ENCODE results near the gene RPS6KC1. TPM values are rescaled to one million over a fixed set of nuclear protein-coding genes. Genes with fewer than 3 reads are reported as not detected.

The RPS6KC1 gene
- total and polyA plus RNA-seq, 2 donors (not counting 3 experiments of a cell fraction or from before 2014, with no cell fraction given) = 5.1 to 18.6 TPM

DNA sequence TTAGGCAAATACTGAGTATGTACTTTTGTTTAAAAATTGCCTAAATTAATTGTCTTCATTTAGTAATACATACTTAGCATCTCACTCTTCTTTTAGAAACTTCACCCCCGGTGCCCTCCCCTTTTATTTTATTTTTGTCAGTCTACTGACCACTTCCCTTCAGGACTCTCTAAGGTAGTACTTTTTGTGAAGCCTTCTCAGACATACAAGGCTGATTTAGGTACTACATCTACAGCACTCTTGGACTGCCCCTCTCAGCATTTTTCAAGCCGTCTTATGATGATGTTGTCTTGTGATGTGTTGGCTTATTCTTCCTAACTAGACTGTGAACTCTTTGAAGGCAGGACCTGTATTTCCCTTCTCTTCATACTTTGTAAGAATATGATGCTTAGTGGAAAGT is 24.7 kb downstream of the RPS6KC1 start:
- TF ChIP-seq FOS (IDR thresholded peaks at IDR 0.05; ENCODE audit: borderline replicate concordance, insufficient read depth, low read length) = no peak
- TF ChIP-seq GATA2 (IDR thresholded peaks at IDR 0.05; ENCODE audit: insufficient read depth, insufficient read length, low read depth, low read length) = no peak
- TF ChIP-seq, protein P1, sequence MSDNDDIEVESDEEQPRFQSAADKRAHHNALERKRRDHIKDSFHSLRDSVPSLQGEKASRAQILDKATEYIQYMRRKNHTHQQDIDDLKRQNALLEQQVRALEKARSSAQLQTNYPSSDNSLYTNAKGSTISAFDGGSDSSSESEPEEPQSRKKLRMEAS (IDR thresholded peaks at IDR 0.05; ENCODE audit: insufficient read depth, insufficient read length) = no peak
- TF ChIP-seq MYC (IDR thresholded peaks at IDR 0.05; ENCODE audit: low read depth, low read length) = no peak
- no peak for TF ChIP-seq JUN (IDR thresholded peaks at IDR 0.05; ENCODE audit: borderline replicate concordance, insufficient read depth, insufficient read length, low read depth)
- TF ChIP-seq POLR2A (IDR thresholded peaks at IDR 0.05; ENCODE audit: low read depth, low read length) = no peak
- TF ChIP-seq POLR2AphosphoS5 (IDR thresholded peaks at IDR 0.05; ENCODE audit: insufficient read depth, low read depth, low read length) = no peak
- TF ChIP-seq, protein P2, sequence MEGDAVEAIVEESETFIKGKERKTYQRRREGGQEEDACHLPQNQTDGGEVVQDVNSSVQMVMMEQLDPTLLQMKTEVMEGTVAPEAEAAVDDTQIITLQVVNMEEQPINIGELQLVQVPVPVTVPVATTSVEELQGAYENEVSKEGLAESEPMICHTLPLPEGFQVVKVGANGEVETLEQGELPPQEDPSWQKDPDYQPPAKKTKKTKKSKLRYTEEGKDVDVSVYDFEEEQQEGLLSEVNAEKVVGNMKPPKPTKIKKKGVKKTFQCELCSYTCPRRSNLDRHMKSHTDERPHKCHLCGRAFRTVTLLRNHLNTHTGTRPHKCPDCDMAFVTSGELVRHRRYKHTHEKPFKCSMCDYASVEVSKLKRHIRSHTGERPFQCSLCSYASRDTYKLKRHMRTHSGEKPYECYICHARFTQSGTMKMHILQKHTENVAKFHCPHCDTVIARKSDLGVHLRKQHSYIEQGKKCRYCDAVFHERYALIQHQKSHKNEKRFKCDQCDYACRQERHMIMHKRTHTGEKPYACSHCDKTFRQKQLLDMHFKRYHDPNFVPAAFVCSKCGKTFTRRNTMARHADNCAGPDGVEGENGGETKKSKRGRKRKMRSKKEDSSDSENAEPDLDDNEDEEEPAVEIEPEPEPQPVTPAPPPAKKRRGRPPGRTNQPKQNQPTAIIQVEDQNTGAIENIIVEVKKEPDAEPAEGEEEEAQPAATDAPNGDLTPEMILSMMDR (IDR thresholded peaks at IDR 0.05; ENCODE audit: extremely low read depth in 1 of 2, insufficient read depth in 1 of 2, low read depth in 1 of 2, low read length in 2 of 2) = no peak
- no peak for TF ChIP-seq EZH2 (IDR thresholded peaks at IDR 0.05; ENCODE audit: borderline replicate concordance, low read depth, low read length, severe bottlenecking)

More for the DNA sequence above, 24.7 kb downstream of the RPS6KC1 start:
- FAIRE-seq (no peak), DNase-seq (ENCODE audit: low read depth, low spot score) (no peak)
- no peaks in the 10 kb centered on the region for H3K9me3 ChIP-seq (replicated peaks; ENCODE audit: control insufficient read depth, insufficient read depth, low read length)
- H3K27ac ChIP-seq (ENCODE audit: insufficient read depth, low read depth, low read length) = no peak overlapping the region
- intact Hi-C loops (cut with micrococcal nuclease) = no loop called here
- no peak overlapping the region for H3K4me3 ChIP-seq (replicated peaks in 1 of 3; ENCODE audit: insufficient read depth in 1 of 3, low read depth in 1 of 3, low read length in 3 of 3)
- H3K9me1 ChIP-seq (replicated peaks; ENCODE audit: control insufficient read depth, extremely low read depth, insufficient read depth, low read length) = no peaks in the 10 kb centered on the region
- H3K36me3 ChIP-seq (ENCODE audit: control insufficient read depth in 2 of 2, extremely low read depth in 1 of 2, insufficient read depth in 2 of 2, low read length in 2 of 2) = no peaks in the 10 kb centered on the region
- H3K4me1 ChIP-seq (ENCODE audit: control insufficient read depth, extremely low read depth, insufficient read depth, low read length) = no peaks in the 10 kb centered on the region
- H4K20me1 ChIP-seq (replicated peaks; ENCODE audit: control insufficient read depth, extremely low read depth, insufficient read depth, low read length) = no peaks in the 10 kb centered on the region
- CTCF ChIA-PET = interaction anchor here (1.3 kb wide), 1 partner anchor 48 kb away, joined by 3 read pairs; no protein-coding TSS in a partner anchor
- H3K79me2 ChIP-seq (ENCODE audit: control insufficient read depth, insufficient read depth, low read length) = no peaks in the 10 kb centered on the region
- no peak overlapping the region for H3K9ac ChIP-seq (replicated peaks; ENCODE audit: extremely low read depth, insufficient read depth, low read length)
- H3K27me3 ChIP-seq (ENCODE audit: control insufficient read depth in 2 of 2, insufficient read depth in 2 of 2, low read length in 2 of 2) = no peaks in the 10 kb centered on the region
- dilution Hi-C loops (cut with MboI; ENCODE audit: extremely low pct_ligation_motif_present, low sequenced_read_pairs) = no loop called here
- no TSS peak for BruUV-seq (replicated peaks)
- H3K4me2 ChIP-seq (ENCODE audit: insufficient read depth, low read length) = no peak overlapping the region
- POLR2A ChIA-PET = no interaction called here
- no peak overlapping the region for H2AFZ ChIP-seq (ENCODE audit: low read depth, low read length)

Measured in endothelial cell of umbilical vein (primary cell).